ENCODE results near the gene HUNK. TPM values are rescaled to one million over a fixed set of nuclear protein-coding genes. Genes with fewer than 3 reads are reported as not detected.
"Not testable (repeated sequence)": the region's sequence is repeated elsewhere in the genome, so short reads cannot be mapped to it uniquely, and the experiment has no call there.

HUNK gene
- total and polyA plus RNA-seq, 2 of the 8 experiments (the other 6 are each of a cell fraction or from before 2014, with no cell fraction given) = 1.9 to 10.2 TPM

DNA sequence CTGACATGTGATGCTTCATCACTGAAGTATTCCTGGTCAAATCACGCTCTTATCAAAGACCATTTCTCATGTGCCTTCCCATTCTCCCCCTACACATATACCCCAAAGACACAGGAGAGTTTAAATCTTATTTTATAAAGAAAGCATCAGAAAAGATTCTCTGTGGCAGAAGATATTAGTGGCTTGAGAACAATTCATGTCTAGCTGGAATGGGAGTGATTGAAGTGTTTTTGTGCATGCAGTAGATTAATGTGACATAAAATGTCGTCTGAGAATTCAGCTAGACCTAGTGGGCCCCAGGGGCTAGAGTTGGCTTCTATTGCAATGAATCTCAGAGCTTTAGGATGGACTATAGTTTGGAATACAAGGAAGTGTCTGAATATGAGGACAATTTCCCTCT lies 163.9 kb downstream of the HUNK start (continued):
- no peak for TF ChIP-seq RNF2 (IDR thresholded peaks at IDR 0.05; ENCODE audit: borderline replicate concordance, low read depth, low read length, missing control alignments, poor library complexity, severe bottlenecking)

DNA sequence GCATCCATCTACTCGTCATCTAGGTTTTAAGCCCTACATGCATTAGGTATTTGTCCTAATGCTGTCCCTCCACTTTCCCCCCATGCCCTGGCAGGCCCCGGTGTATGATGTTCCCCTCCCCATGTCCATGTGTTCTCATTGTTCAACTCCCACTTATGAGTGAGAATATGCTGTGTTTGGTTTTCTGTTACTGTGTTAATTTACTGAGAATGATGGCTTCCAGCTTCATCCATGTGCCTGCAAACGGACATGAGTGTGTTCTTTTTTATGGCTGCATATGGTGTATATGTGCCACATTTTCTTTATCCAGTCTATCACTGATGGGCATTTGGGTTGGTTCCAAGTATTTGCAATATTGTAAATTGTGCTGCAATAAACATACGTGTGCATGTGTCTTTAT lies 165.9 kb downstream of the HUNK start:
- FAIRE-seq; H2BK15ac ChIP-seq (ENCODE audit: low read length); H3K9ac ChIP-seq (replicated peaks in 1 of 4; ENCODE audit: extremely low read depth in 1 of 4, low read depth in 3 of 4, low read length in 3 of 4); H3K14ac ChIP-seq (ENCODE audit: insufficient read length); H3K4me1 ChIP-seq (replicated peaks in 1 of 4; ENCODE audit: control insufficient read depth in 3 of 4, insufficient read depth in 4 of 4, low read length in 3 of 4); H3K79me1 ChIP-seq (ENCODE audit: low read depth, low read length); H3K4me2 ChIP-seq (ENCODE audit: insufficient read depth in 1 of 2, low read depth in 2 of 2, low read length in 2 of 2); H3K4me3 ChIP-seq (ENCODE audit: extremely low read depth in 1 of 4, insufficient read depth in 2 of 4, low read depth in 3 of 4, low read length in 4 of 4); H3K27me3 ChIP-seq (replicated peaks in 1 of 4; ENCODE audit: control insufficient read depth in 3 of 4, extremely low read depth in 1 of 4, insufficient read depth in 3 of 4, low read length in 3 of 4); H3K9me3 ChIP-seq (ENCODE audit: insufficient read depth in 2 of 2, low read depth in 1 of 2, low read length in 1 of 2); H3K18ac ChIP-seq (ENCODE audit: extremely low read depth, low read length); H4K8ac ChIP-seq (ENCODE audit: extremely low read depth, insufficient read depth, low read length); H3K23ac ChIP-seq (ENCODE audit: insufficient read length); H2BK120ac ChIP-seq (replicated peaks; ENCODE audit: low read depth, low read length); H4K20me1 ChIP-seq (replicated peaks in 1 of 2; ENCODE audit: control insufficient read depth in 1 of 2, insufficient read depth in 2 of 2, low read length in 2 of 2); H2BK20ac ChIP-seq (ENCODE audit: low read length); H2AFZ ChIP-seq (ENCODE audit: low read length); DNase-seq (ENCODE audit: low read depth in 1 of 2, low spot score in 2 of 2); H2BK5ac ChIP-seq (ENCODE audit: low read depth, low read length); POLR2A ChIA-PET (ENCODE audit: partially characterized antibody); H3K36me3 ChIP-seq (ENCODE audit: control insufficient read depth in 2 of 4, insufficient read depth in 4 of 4, low read length in 3 of 4); H3K27ac ChIP-seq (ENCODE audit: low read depth, low read length); H4K91ac ChIP-seq (replicated peaks; ENCODE audit: insufficient read length, low read length); H3K4ac ChIP-seq (replicated peaks; ENCODE audit: insufficient read length, low read depth, low read length); H3K56ac ChIP-seq (replicated peaks; ENCODE audit: insufficient read length, low read depth, low read length); H2AK5ac ChIP-seq (ENCODE audit: low read depth, low read length); H2BK12ac ChIP-seq (ENCODE audit: low read depth, low read length); H3K23me2 ChIP-seq (ENCODE audit: low read depth, low read length); H4K5ac ChIP-seq (ENCODE audit: insufficient read length, low read depth, low read length); H3K79me2 ChIP-seq (ENCODE audit: control insufficient read depth in 1 of 2, insufficient read depth in 2 of 2, low read length in 2 of 2): not testable (repeated sequence)
- WGBS, 2 experiments (ENCODE audit: extremely low coverage in 1 of 2, insufficient coverage in 1 of 2, insufficient read length in 1 of 2, insufficient replicate concordance in 2 of 2, low coverage in 1 of 2, low lambda C conversion rate in 2 of 2, missing lambda C conversion rate in 1 of 2) = 89% methylated on average over 4 of the region's 4 CpGs; no CpG with 5 or more reads in 1 of the 2 experiments
- CTCF ChIA-PET (ENCODE audit: partially characterized antibody) = interaction anchor here (0.6 kb wide), 1 partner anchor 314 kb away, joined by 3 read pairs; no protein-coding TSS in a partner anchor
